AG09319 (cell line): ENCODE data around the gene VSIG2.

Experiments
- DNase-seq: peaks from one replicate; pipeline ENCODE4 v3.0.0-alpha.2; 2010; ENCODE audit warnings: low read depth; ENCODE audit errors: extremely low read depth
- TF ChIP-seq, protein P1 (sequence below): IDR thresholded peaks from 2 replicates; pipeline ENCODE4 v1.5.1; 2011; ENCODE audit warnings: low read depth, mild to moderate bottlenecking, inconsistent platforms, low read length, moderate library complexity

VSIG2 gene

GRCh38 chr11:124762105-124762623 is 10.1 kb upstream of the VSIG2 start, which contains the start of gene ESAM:
Gene ESAM, minus strand, starts transcription at chr11:124762290. Its CDS starts 136 bp downstream, at chr11:124762154.
- DNase-seq: no peak
- TF ChIP-seq, protein P1, sequence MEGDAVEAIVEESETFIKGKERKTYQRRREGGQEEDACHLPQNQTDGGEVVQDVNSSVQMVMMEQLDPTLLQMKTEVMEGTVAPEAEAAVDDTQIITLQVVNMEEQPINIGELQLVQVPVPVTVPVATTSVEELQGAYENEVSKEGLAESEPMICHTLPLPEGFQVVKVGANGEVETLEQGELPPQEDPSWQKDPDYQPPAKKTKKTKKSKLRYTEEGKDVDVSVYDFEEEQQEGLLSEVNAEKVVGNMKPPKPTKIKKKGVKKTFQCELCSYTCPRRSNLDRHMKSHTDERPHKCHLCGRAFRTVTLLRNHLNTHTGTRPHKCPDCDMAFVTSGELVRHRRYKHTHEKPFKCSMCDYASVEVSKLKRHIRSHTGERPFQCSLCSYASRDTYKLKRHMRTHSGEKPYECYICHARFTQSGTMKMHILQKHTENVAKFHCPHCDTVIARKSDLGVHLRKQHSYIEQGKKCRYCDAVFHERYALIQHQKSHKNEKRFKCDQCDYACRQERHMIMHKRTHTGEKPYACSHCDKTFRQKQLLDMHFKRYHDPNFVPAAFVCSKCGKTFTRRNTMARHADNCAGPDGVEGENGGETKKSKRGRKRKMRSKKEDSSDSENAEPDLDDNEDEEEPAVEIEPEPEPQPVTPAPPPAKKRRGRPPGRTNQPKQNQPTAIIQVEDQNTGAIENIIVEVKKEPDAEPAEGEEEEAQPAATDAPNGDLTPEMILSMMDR: no peak

DNA sequence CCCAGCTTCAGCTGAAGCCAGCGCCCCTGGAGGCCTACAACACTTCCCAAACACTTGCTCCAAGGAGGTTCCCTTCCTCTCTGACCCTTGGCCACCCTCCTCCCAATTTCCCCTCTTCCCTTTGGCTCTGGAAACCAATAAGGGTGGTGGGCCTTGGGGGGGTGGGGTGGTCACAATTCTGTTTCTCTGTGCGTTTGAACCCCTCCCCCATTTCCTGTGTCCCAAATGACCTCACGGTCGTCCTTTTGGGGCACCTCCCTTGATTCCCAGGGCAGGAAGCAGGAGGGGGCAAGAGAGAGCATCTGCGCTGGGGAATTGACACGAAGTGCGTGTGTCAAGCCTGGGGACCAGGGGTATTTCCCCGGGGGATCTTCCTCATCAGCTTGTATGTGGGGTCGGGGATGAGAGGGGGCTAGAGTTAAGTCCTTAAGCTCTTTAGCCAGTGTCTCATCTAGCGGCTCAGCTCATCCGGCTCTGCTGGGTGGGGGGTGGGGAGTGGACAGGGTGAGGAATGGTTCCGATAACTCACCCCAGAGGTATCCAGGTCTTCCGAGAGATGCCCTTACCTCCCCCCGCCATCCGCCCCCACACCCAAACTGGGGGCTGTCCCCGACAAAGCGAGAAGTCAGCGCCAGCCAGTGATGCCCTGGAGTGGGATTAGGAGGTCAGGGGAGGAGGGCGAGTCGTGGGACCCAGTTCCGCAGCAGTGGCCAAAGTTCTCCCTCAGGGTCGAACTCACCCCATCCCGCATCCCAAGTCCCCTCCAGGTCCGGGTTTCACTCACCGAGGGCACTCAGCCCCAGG is 9.4 kb upstream of the VSIG2 start:
- DNase-seq: no peak
- TF ChIP-seq, protein P1: no peak

- TF ChIP-seq, protein P1: no peak
- DNase-seq: no peak
Observed at GRCh38 chr11:124760806-124761205, 8.8 kb upstream of the VSIG2 start.

DNA sequence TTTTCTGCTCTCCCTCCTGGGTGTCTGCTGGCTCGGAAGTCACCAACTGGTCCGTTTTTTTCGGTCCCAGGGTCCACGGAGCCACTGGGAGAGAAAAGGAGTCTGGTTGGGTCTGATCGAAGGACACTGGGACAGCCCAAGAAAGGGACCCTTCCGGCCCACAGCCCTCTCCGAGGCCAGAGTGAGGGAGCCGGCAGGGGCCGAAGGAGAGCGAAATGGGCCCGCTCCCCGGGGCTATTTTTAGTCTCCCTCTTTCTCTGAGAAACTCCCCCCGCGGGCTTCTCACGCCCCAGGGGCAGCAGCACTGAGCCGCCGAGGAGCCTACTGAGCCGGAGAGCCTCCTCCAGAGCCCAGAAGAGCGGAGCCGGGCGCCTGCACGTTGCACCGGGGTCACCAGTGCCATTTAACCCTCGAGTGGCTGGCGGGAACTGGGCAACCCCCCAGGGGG is 8.2 kb upstream of the VSIG2 start:
- TF ChIP-seq, protein P1: no peak
- DNase-seq: no peak

- TF ChIP-seq, protein P1: no peak
- no peak for DNase-seq
Observed at GRCh38 chr11:124759266-124760204, 7.5 kb upstream of the VSIG2 start.

DNA sequence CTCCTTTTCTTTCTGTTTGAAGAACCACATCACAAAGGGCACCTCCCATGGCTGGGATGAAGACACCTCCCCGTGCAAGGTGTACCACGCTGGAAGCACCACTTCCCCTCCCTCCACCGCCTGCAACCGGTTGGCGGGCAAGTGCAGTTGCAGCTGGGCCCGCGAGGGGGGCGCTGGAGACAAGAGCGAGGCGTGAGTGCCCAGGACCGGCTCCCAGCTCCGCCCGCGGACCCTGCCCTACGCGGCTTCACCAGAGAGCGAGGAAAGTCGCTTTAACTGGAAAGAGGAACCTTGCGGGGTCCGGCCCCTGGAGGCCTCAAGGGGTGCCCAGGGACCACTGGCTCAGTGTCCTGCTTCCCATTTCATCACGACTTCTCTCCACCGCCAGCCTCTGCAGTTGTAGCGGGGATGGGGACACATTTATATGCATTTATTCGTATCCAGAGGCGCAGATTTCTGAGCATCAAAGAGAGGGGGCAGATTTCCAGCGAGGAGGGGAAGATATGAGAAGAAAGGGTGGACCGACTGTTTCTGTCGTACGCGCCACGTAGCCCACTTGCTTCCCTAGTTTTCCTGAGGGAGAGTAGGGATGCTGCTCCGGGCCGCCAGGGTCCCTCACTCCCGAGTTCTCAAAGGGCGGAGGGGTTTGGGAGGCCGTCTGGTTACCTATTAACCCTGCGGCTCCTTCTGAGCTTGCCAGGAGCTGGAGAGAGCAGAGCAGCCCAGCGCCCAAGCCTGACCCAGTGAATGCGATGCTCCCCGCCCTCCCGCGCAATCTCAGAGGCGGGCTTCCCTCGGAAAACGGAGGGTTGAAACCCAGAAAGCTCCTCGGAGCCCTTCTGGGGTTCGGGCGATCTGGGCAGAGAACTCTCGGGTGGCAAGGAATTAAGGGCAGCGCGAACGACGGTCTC is 6.6 kb upstream of the VSIG2 start:
- DNase-seq: peak; percentile 5
- TF ChIP-seq, protein P1: peak; percentile 78
